Immature natural killer cell (primary cell): Measurements from ENCODE around the gene PDE6C. TPM values are rescaled to one million over a fixed set of nuclear protein-coding genes. Genes with fewer than 3 reads are reported as not detected.

Experiments used
- DNase-seq, 3 donors: peaks; one replicate each; pipeline ENCODE4 v3.0.0; 2022; ENCODE audit warnings: mixed read lengths in 1 of 3
- H3K27ac Mint-ChIP-seq, 6 donors: one replicate each; pipeline ENCODE4 v1.8.0; 2020; ENCODE audit warnings: mixed read lengths in 6 of 6, mild to moderate bottlenecking in 5 of 6, inconsistent platforms in 4 of 6, moderate library complexity in 3 of 6
- H3K27me3 Mint-ChIP-seq, 3 donors: one replicate each; pipeline ENCODE4 v1.8.0; 2020 to 2021; ENCODE audit warnings: low read depth in 3 of 3, mild to moderate bottlenecking in 3 of 3, mixed read lengths in 3 of 3, moderate library complexity in 3 of 3, inconsistent platforms in 1 of 3
- H3K36me3 Mint-ChIP-seq, 3 donors: one replicate each; pipeline ENCODE4 v1.8.0; 2020; ENCODE audit warnings: mixed read lengths in 3 of 3, inconsistent platforms in 2 of 3, mild to moderate bottlenecking in 2 of 3
- H3K4me1 Mint-ChIP-seq, 2 donors: one replicate each; pipeline ENCODE4 v1.8.0; 2020; ENCODE audit warnings: inconsistent platforms in 2 of 2, mild to moderate bottlenecking in 2 of 2, mixed read lengths in 2 of 2, moderate library complexity in 1 of 2
- H3K4me3 Mint-ChIP-seq, 5 donors: one replicate each; pipeline ENCODE4 v1.8.0; 2020; ENCODE audit warnings: mild to moderate bottlenecking in 5 of 5, mixed read lengths in 5 of 5, inconsistent platforms in 3 of 5, moderate library complexity in 3 of 5
- H3K9me3 Mint-ChIP-seq, 6 donors: one replicate each; pipeline ENCODE4 v1.8.0; 2020; ENCODE audit warnings: mild to moderate bottlenecking in 6 of 6, mixed read lengths in 6 of 6, inconsistent platforms in 4 of 6, moderate library complexity in 3 of 6
- polyA plus RNA-seq, 3 donors: library from polyadenylated mRNA; unstranded; fragments of 300-500 nt; fragmentation: Illumina TruSeq; gene quantifications; one replicate each; pipeline ENCODE4 v1.2.3, GENCODE V29; 2021

Gene PDE6C
- polyA plus RNA-seq, 3 donors from 2014 or later, result not detected

DNA sequence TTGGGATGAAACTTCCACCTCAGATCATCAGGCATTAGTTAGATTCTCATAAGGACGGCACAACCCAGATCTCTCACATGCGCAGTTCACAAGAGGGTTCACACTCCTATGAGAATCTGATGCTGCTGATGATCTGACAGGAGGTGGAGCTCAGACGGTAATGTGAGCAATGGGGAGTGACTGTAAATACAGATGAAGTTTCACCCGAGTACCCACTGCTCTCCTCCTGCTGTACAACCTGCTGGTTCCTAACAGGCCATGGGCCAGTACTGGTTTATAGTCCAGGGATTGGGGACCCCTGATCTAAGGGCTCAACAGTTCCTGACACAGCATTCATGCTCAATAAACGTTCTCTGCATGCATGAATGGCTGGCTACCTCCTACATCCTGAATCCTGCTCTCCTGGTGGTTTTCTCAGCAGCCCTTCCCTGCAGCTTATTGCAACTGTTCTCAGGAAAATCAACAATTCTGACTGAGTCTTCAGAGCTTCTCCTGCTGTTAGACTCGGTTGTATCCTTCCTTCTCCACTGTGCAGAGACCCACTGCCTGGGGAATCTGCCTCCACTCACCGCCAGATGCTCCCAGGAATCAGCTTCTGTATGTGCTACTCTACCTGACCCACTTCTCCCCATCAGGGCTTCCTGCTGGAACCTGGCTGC is 17.4 kb downstream of the PDE6C start:
- no peak overlapping the region for H3K27ac Mint-ChIP-seq
- no peaks in the 10 kb centered on the region for H3K36me3 Mint-ChIP-seq
- H3K4me3 Mint-ChIP-seq, result no peak overlapping the region
- no peaks in the 10 kb centered on the region for H3K4me1 Mint-ChIP-seq
- H3K9me3 Mint-ChIP-seq, result no peaks in the 10 kb centered on the region
- no peak for DNase-seq
- peaks cover 0 to 14% (median 2%) of the 10 kb centered on the region in 3 donors for H3K27me3 Mint-ChIP-seq

DNA sequence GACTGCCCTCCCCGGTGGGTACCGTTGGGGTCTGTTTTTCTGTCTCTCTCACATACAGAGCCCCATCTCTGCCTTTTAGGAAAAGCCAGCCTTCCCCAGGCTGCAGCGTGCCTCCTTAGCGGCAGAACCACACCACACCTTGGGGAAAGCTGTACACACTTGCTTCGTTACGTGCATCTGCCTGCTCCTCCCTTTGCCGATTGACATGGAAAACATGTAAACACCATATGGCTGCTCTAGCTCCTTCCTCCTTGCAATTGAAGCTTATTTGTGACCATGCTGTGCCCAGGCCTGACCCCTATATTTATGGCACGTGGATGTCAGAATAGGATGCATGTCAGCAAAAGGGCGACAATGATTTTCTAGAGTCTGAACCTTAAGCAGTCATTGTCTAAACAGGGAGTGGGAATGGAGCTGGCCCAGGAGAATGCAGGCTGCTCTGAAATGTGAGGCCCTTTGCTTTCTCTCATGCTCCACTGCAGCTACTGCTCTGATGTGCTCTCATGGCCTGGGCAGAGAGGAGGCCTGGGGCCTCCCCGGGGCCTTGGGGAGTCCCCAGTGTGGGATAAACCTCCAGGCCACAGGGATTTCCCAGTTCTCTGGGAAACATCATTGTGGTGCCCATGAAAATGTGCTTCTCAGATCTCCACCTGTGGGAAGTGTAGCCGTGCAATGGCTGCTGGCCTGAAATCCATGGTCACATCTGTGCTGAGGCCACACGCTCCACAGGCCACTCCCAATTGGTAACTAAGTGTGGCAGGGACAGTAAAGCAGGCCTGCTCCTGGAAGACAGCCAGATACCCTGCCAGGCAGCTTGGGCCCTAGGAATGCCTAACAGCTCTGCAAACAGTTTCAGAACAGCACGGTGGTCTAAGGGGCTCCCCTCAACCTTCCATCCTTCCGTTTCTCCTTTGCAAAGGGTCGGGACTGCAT is 18.6 kb downstream of the PDE6C start:
- no peaks in the 10 kb centered on the region for H3K36me3 Mint-ChIP-seq
- H3K4me1 Mint-ChIP-seq, result no peaks in the 10 kb centered on the region
- DNase-seq, result no peak
- no peaks in the 10 kb centered on the region for H3K9me3 Mint-ChIP-seq
- H3K27me3 Mint-ChIP-seq, result peaks cover 2 to 11% (median 4%) of the 10 kb centered on the region in 3 donors
- H3K27ac Mint-ChIP-seq, result no peak overlapping the region
- no peak overlapping the region for H3K4me3 Mint-ChIP-seq

DNA sequence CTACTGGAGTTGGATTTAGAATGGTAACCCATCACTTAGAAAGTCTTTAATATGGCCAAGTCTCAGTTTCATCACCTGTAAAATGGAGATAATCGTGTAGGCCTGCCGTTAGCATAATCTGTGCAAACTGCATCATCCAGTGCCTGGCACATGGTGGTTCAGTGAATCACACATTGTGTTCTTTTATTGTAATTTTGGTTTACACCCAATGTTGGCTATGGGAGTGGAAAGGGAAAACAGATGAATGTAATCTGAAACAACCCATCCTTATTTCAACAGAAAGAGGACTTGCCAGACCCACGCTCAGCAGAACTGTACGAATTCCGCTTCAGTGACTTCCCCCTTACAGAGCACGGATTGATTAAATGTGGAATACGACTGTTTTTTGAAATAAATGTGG is 27.5 kb downstream of the PDE6C start:
- Mint-ChIP-seq H3K9me3 (no peaks in the 10 kb centered on the region), H3K4me3 (no peak overlapping the region), H3K36me3 (no peaks in the 10 kb centered on the region), H3K27ac (no peak overlapping the region), H3K27me3 (peaks cover 5 to 9% (median 5%) of the 10 kb centered on the region in 3 donors), H3K4me1 (no peaks in the 10 kb centered on the region)
- no peak for DNase-seq

DNA sequence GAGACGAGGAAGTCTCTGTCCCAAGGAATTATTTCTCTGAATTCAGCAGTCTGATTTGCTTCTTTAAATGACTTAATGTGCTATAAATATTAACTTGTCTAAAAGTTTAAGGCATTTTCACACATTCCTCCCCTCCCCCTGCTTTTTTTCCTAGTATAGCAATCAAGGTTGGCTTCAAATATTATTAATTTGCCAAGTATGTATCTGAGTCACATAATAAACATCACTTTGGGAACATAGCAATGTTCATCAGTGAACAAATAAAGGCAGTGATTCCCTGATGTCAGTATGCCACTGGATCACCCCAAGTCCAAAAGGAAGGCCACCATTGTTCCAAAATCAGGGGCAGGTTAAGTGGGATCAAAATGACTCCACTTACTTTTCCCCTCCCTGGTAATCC is 40.5 kb downstream of the PDE6C start:
- Mint-ChIP-seq H3K36me3 (no peaks in the 10 kb centered on the region), H3K4me1 (no peaks in the 10 kb centered on the region), H3K27ac (no peak overlapping the region), H3K27me3 (peaks cover 2 to 8% (median 3%) of the 10 kb centered on the region in 3 donors), H3K9me3 (no peaks in the 10 kb centered on the region), H3K4me3 (no peak overlapping the region)
- DNase-seq, result no peak

DNA sequence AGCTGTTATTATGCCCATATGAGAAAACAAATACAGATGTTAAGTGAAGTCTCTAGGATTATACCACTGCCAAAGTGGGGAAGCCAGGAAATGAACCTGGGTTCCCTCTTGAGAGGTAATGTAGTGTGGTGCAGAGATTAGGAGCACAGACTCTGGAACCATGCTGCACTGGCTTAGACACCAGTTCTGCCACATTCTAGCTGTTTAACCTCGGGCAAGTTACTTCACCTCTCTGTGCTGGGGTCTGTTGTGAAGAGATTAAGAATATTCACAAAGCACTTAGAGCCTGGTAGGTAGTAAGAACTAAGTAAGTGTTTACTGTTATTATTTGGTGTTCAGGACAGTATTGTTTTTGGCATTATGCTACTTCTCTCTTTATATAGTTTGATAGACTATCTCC is 41.9 kb downstream of the PDE6C start:
- Mint-ChIP-seq H3K27ac (no peak overlapping the region), H3K27me3 (peaks cover 0 to 8% (median 2%) of the 10 kb centered on the region in 3 donors), H3K4me1 (no peaks in the 10 kb centered on the region), H3K36me3 (peaks cover 0 to 2% (median under 1%) of the 10 kb centered on the region in 3 donors), H3K9me3 (no peaks in the 10 kb centered on the region), H3K4me3 (no peak overlapping the region)
- no peak for DNase-seq

DNA sequence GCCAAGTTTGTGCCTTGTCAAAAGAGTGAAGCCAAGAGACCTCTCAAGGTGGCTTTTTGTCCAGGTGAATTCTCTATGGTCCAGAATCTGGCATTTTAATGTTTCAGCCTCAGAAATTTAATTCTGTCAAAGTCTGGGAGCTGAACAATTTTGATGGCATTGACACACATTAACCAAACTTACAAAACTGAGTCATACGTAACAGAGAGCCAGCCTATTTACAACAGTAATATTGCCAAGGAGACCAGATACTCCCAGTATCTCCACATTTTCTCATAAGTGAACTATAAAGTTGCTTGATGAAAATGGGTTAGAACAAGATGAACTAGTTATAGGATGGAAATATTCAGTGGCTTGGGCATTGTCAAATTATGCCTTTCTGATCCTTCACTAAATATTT is 43.8 kb downstream of the PDE6C start:
- Mint-ChIP-seq H3K36me3 (peaks cover 8 to 12% (median 12%) of the 10 kb centered on the region in 3 donors), H3K4me1 (no peaks in the 10 kb centered on the region), H3K4me3 (no peak overlapping the region), H3K9me3 (no peaks in the 10 kb centered on the region), H3K27me3 (peaks cover 0 to 2% (median 0%) of the 10 kb centered on the region in 3 donors), H3K27ac (no peak overlapping the region)
- DNase-seq, result no peak

DNA sequence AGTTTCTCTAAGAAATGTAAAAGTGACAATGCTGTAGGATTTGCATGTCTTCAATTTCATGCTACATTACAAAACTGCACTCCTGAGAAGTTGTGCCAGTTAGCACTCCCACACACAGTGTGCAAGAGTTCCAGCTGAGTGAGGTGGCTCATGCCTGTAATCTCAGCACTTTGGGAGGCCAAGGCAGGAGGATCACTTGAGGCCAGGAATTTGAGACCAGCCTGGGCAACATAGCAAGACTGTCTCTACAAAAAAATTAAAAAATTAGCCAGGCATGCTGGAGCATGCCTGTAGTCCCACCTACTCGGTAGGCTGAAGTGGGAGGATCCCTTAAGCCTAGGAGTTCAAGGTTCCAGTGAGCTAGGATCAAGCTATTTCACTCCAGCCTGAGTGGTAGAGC is 45.4 kb downstream of the PDE6C start:
- H3K27me3 Mint-ChIP-seq, result peaks cover 0 to 2% (median 0%) of the 10 kb centered on the region in 3 donors
- no peak overlapping the region for H3K27ac Mint-ChIP-seq

DNA sequence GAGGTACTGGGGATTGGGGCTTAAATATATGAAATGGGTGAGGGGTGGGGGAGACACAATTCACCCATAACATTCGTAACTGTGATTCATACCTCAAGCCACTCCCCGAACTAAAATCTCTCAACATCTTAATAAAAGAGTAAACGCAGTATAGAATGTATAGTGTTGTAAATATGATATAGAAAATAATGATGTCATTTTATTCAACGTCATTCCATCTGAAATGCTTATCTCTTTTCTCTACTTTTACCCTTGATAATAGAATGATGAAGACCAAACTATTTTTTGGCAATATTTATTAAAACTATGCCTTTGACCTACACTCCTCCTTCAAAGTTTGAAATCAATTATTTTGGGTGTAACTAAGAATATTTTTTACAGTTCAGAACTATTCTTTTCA is 53.7 kb downstream of the PDE6C start:
- Mint-ChIP-seq H3K27ac (no peak overlapping the region), H3K36me3 (peaks cover 20 to 34% (median 27%) of the 10 kb centered on the region in 3 donors), H3K4me1 (no peaks in the 10 kb centered on the region), H3K4me3 (no peak overlapping the region), H3K27me3 (no peaks in the 10 kb centered on the region), H3K9me3 (no peaks in the 10 kb centered on the region)
- no peak for DNase-seq

More for the DNA sequence above, 45.4 kb downstream of the PDE6C start:
- no peak for DNase-seq
- no peak overlapping the region for H3K4me3 Mint-ChIP-seq
- H3K4me1 Mint-ChIP-seq, result no peaks in the 10 kb centered on the region
- H3K36me3 Mint-ChIP-seq, result peaks cover 12 to 17% (median 12%) of the 10 kb centered on the region in 3 donors
- no peaks in the 10 kb centered on the region for H3K9me3 Mint-ChIP-seq

DNA sequence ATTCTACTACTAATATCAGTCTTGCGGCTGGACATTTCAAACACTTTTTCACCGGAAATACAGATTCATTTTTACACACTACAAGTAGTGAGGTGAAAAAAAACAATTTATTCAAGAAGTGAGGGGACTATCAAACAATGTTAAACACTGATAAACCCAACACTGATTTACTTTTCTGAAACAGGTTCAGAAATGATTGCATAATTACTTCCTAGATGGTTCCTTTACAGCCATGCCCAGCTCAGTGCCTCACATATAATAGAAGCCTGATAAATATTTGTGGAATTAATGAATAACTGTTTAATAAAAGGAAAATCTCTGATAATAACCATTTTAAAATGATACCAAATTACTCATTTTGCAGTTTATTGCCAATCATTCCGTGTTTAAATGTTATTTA is 55.5 kb downstream of the PDE6C start:
- peaks cover 14 to 34% (median 26%) of the 10 kb centered on the region in 3 donors for H3K36me3 Mint-ChIP-seq
- H3K27ac Mint-ChIP-seq, result no peak overlapping the region
- H3K27me3 Mint-ChIP-seq, result no peaks in the 10 kb centered on the region
- H3K4me3 Mint-ChIP-seq, result no peak overlapping the region
- no peaks in the 10 kb centered on the region for H3K9me3 Mint-ChIP-seq
- DNase-seq, result no peak
- H3K4me1 Mint-ChIP-seq, result peaks cover 0 to 6% of the 10 kb centered on the region in 2 donors

DNA sequence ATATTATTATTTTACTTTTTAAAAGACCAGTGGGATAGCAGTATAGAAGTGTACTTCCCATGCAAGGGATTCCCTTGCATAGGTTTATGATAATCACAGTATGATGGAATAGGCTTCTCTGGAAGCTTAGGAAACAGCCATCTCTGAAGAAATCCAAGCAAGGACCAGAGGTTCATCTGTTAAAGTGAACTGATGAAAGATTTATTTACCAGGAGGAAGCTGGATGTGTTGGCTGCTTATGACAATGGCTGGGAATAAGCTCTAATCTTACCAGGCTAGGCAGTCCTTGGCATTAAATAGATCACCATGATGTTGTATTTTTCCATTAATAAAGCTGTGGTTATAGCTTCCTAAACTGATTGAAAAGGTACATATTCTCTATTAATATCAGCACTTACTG is 58.0 kb downstream of the PDE6C start:
- Mint-ChIP-seq H3K4me1 (peaks cover 0 to 6% of the 10 kb centered on the region in 2 donors), H3K36me3 (peaks cover 20 to 38% (median 21%) of the 10 kb centered on the region in 3 donors), H3K4me3 (no peak overlapping the region), H3K27me3 (peaks cover 0 to 1% (median 0%) of the 10 kb centered on the region in 3 donors), H3K9me3 (no peaks in the 10 kb centered on the region), H3K27ac (no peak overlapping the region)
- no peak for DNase-seq

DNA sequence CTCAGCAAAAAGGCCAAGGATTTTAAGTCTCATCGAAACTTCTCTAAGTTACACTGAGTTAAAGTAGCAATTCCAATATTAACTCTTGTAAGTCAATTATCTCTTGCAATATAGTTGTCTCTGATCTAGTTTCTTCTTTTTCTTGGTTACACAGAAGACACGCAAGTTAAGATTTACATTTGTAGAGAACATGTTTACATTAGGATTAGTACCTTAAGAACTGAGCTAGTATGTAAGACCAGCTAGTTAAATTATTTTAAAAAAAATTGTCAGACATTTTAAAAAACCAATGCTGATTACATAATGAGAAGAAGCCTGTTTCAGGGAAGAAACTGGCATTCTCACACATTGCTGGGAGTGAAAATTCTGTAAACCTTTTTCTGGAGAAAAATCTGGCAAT is 58.7 kb downstream of the PDE6C start:
- Mint-ChIP-seq H3K4me3 (no peak overlapping the region), H3K36me3 (peaks cover 20 to 32% (median 25%) of the 10 kb centered on the region in 3 donors), H3K27me3 (peaks cover 0 to 1% (median 0%) of the 10 kb centered on the region in 3 donors), H3K9me3 (no peaks in the 10 kb centered on the region), H3K4me1 (peaks cover 0 to 6% of the 10 kb centered on the region in 2 donors), H3K27ac (no peak overlapping the region)
- no peak for DNase-seq

DNA sequence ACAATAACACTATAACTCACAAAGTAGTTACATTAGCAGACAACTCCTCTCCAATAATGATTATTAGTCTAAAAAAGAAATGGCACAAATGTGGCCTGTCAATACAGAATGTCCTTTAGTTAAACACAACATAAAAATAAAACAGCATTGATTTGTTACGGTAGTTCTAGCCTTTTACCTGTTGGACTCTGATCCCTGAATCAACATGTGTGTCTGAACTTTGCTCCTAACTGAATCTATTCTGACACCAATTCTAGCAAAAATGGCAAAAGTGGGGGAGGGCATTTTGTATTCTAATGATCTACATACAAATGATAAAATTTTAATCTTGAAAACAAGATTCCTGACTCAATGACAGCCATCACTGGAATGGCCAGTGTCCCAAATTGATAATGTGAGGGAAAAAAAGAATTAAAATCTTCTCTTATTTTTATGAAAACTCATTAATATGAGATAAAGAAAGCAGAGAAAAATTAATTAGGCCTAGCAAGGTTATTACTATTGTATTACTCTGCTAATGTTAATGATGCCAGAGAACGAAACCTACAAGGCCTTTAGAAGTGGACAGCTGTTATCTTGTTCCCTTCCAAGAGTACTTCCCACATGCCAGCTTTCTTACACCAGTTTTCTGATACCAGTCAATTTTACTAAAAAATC is 59.8 kb downstream of the PDE6C start:
- Mint-ChIP-seq H3K27ac (no peak overlapping the region), H3K9me3 (no peaks in the 10 kb centered on the region), H3K27me3 (peaks cover 0 to 1% (median 0%) of the 10 kb centered on the region in 3 donors), H3K4me3 (no peak overlapping the region), H3K36me3 (peaks cover 17 to 36% (median 29%) of the 10 kb centered on the region in 3 donors), H3K4me1 (peaks cover 0 to 6% of the 10 kb centered on the region in 2 donors)
- no peak for DNase-seq

DNA sequence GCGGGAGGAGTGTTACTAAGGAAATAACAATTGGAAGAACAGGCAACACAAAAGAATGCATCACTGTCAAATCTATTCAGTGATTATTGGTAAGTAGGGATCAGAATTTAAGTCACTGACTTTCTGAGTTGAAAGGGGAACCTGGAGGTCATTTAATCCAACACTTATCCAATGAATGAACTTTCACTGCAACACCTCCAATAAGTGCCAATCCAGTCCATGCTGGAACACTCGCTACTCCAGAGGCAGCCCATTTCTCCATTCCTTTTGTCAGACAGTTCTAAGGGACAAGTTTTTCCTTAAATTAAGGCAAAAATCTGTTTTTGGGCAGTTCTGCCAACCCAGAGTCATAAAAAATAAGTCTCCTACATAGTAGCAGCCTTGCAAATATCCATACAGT is 60.6 kb downstream of the PDE6C start:
- Mint-ChIP-seq H3K36me3 (peaks cover 20 to 38% (median 29%) of the 10 kb centered on the region in 3 donors), H3K4me1 (peaks cover 0 to 6% of the 10 kb centered on the region in 2 donors), H3K27me3 (peaks cover 0 to 1% (median 0%) of the 10 kb centered on the region in 3 donors), H3K4me3 (no peak overlapping the region), H3K27ac (no peak overlapping the region), H3K9me3 (no peaks in the 10 kb centered on the region)
- DNase-seq, result no peak

DNA sequence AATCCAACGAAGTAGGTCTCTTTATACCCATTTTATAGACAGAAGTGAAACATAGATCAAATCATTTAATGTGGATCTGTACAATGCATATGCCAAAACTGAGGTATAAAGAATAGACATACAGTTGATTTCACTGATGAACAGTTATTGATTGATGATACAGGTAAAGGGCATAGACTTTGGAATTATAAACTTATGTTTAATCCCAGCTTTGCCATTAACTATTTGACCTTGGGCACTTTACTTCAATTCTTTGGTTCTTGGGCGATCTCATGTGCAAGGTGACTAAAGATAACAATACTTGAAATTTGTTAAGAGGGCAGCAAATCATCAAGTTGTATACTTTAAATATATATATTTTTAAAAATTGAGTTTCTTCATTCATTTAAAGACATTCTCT is 61.5 kb downstream of the PDE6C start:
- H3K27ac Mint-ChIP-seq, result no peak overlapping the region
- H3K36me3 Mint-ChIP-seq, result peaks cover 22 to 38% (median 24%) of the 10 kb centered on the region in 3 donors
- no peak for DNase-seq
- H3K4me3 Mint-ChIP-seq, result no peak overlapping the region
- H3K4me1 Mint-ChIP-seq, result peaks cover 0 to 6% of the 10 kb centered on the region in 2 donors
- no peaks in the 10 kb centered on the region for H3K9me3 Mint-ChIP-seq
- H3K27me3 Mint-ChIP-seq, result peaks cover 0 to 1% (median 0%) of the 10 kb centered on the region in 3 donors
